ENCODE measurements around the gene CCSER2.

Gene CCSER2

GRCh38 chr10:84368828-84369227 lies 40.4 kb downstream of the CCSER2 start:
- ChIA-PET POLR2A (no interaction called here), CTCF (no interaction called here)
- DNase-seq (ENCODE audit: extremely low spot score) = no peak
- TF ChIP-seq FOXK2 (IDR thresholded peaks at IDR 0.05) = no peak
- no peak for TF ChIP-seq PKNOX1 (IDR thresholded peaks at IDR 0.05)
- TF ChIP-seq ELF4 (IDR thresholded peaks at IDR 0.05) = no peak
- no peak for TF ChIP-seq FOXM1 (IDR thresholded peaks at IDR 0.05; ENCODE audit: borderline replicate concordance)
- TF ChIP-seq ARNT (IDR thresholded peaks at IDR 0.05) = no peak
- no peak for TF ChIP-seq TARDBP (IDR thresholded peaks at IDR 0.05)
- TF ChIP-seq LEF1 (IDR thresholded peaks at IDR 0.05; ENCODE audit: borderline replicate concordance) = no peak
- no peak for TF ChIP-seq BHLHE40 (IDR thresholded peaks at IDR 0.05; ENCODE audit: borderline replicate concordance)
- TF ChIP-seq SUZ12 (IDR thresholded peaks at IDR 0.05) = no peak
- TF ChIP-seq NFRKB (IDR thresholded peaks at IDR 0.05) = no peak

- no peak for DNase-seq (ENCODE audit: extremely low spot score)
- ChIA-PET CTCF (interaction anchor here (1.5 kb wide), 1 partner anchor 167 kb away, joined by 7 read pairs; no protein-coding TSS in a partner anchor), POLR2A (no interaction called here)
- TF ChIP-seq SP1 (IDR thresholded peaks at IDR 0.05) (no peak), NFRKB (IDR thresholded peaks at IDR 0.05) (no peak), HDGF (IDR thresholded peaks at IDR 0.05; ENCODE audit: borderline replicate concordance) (no peak), TARDBP (IDR thresholded peaks at IDR 0.05) (no peak), CTBP1 (IDR thresholded peaks at IDR 0.05; ENCODE audit: borderline replicate concordance) (no peak), BHLHE40 (IDR thresholded peaks at IDR 0.05; ENCODE audit: borderline replicate concordance) (no peak), LEF1 (IDR thresholded peaks at IDR 0.05; ENCODE audit: borderline replicate concordance) (no peak), FOXM1 (IDR thresholded peaks at IDR 0.05; ENCODE audit: borderline replicate concordance) (no peak), ZNF384 (IDR thresholded peaks at IDR 0.05) (no peak), ELF4 (IDR thresholded peaks at IDR 0.05) (no peak), SUZ12 (IDR thresholded peaks at IDR 0.05) (no peak), L3MBTL2 (conservative IDR thresholded peaks at IDR 0.05) (no peak), FOXK2 (IDR thresholded peaks at IDR 0.05) (no peak), PKNOX1 (IDR thresholded peaks at IDR 0.05) (no peak), ARNT (IDR thresholded peaks at IDR 0.05) (no peak), FOXA1 (IDR thresholded peaks at IDR 0.05) (no peak)
Observed at GRCh38 chr10:84370283-84370682, 41.9 kb downstream of the CCSER2 start.

GRCh38 chr10:84371944-84372343 lies 43.6 kb downstream of the CCSER2 start:
- POLR2A ChIA-PET = no interaction called here
- no peak for DNase-seq (ENCODE audit: extremely low spot score)
- CTCF ChIA-PET = interaction anchor here (1.5 kb wide), 1 partner anchor 165 kb away, joined by 7 read pairs; no protein-coding TSS in a partner anchor
- TF ChIP-seq CTBP1 (IDR thresholded peaks at IDR 0.05; ENCODE audit: borderline replicate concordance) = no peak
- no peak for TF ChIP-seq SP1 (IDR thresholded peaks at IDR 0.05)
- TF ChIP-seq TARDBP (IDR thresholded peaks at IDR 0.05) = no peak
- no peak for TF ChIP-seq ARNT (IDR thresholded peaks at IDR 0.05)
- TF ChIP-seq BHLHE40 (IDR thresholded peaks at IDR 0.05; ENCODE audit: borderline replicate concordance) = no peak
- no peak for TF ChIP-seq SUZ12 (IDR thresholded peaks at IDR 0.05)
- TF ChIP-seq LEF1 (IDR thresholded peaks at IDR 0.05; ENCODE audit: borderline replicate concordance) = no peak

- DNase-seq (ENCODE audit: extremely low spot score) = no peak
- CTCF ChIA-PET = interaction anchor here (0.7 kb wide), 1 partner anchor 16 kb away, joined by 3 read pairs; no protein-coding TSS in a partner anchor
- TF ChIP-seq PKNOX1 (IDR thresholded peaks at IDR 0.05) (no peak), ARNT (IDR thresholded peaks at IDR 0.05) (no peak), L3MBTL2 (conservative IDR thresholded peaks at IDR 0.05) (no peak), LEF1 (IDR thresholded peaks at IDR 0.05; ENCODE audit: borderline replicate concordance) (no peak), FOXA1 (IDR thresholded peaks at IDR 0.05) (no peak), TARDBP (IDR thresholded peaks at IDR 0.05) (no peak), NFRKB (IDR thresholded peaks at IDR 0.05) (no peak), SUZ12 (IDR thresholded peaks at IDR 0.05) (no peak)
- POLR2A ChIA-PET = no interaction called here
Observed at GRCh38 chr10:84373000-84373399, 44.6 kb downstream of the CCSER2 start.

- ChIA-PET POLR2A (no interaction called here), CTCF (interaction anchor here (0.6 to 2.8 kb wide), 2 partner anchors 10 to 163 kb away, joined by 4 to 10 read pairs; no protein-coding TSS in a partner anchor)
- no peak for DNase-seq (ENCODE audit: extremely low spot score)
- TF ChIP-seq NFRKB (IDR thresholded peaks at IDR 0.05) (no peak), BHLHE40 (IDR thresholded peaks at IDR 0.05; ENCODE audit: borderline replicate concordance) (no peak), L3MBTL2 (conservative IDR thresholded peaks at IDR 0.05) (no peak), FOXK2 (IDR thresholded peaks at IDR 0.05) (no peak), ELF4 (IDR thresholded peaks at IDR 0.05) (no peak), ARNT (IDR thresholded peaks at IDR 0.05) (no peak), SUZ12 (IDR thresholded peaks at IDR 0.05) (no peak), FOXM1 (IDR thresholded peaks at IDR 0.05; ENCODE audit: borderline replicate concordance) (no peak), FOXA1 (IDR thresholded peaks at IDR 0.05) (no peak), TARDBP (IDR thresholded peaks at IDR 0.05) (no peak), ZNF384 (IDR thresholded peaks at IDR 0.05) (no peak), PKNOX1 (IDR thresholded peaks at IDR 0.05) (no peak), HDGF (IDR thresholded peaks at IDR 0.05; ENCODE audit: borderline replicate concordance) (no peak), CTBP1 (IDR thresholded peaks at IDR 0.05; ENCODE audit: borderline replicate concordance) (no peak)
Observed at GRCh38 chr10:84374455-84374854, 46.1 kb downstream of the CCSER2 start.

- TF ChIP-seq FOXK2 (IDR thresholded peaks at IDR 0.05) = no peak
- TF ChIP-seq BHLHE40 (IDR thresholded peaks at IDR 0.05; ENCODE audit: borderline replicate concordance) = no peak
- no peak for TF ChIP-seq FOXA1 (IDR thresholded peaks at IDR 0.05)
- TF ChIP-seq SUZ12 (IDR thresholded peaks at IDR 0.05) = no peak
- no peak for TF ChIP-seq SP1 (IDR thresholded peaks at IDR 0.05)
- TF ChIP-seq CTBP1 (IDR thresholded peaks at IDR 0.05; ENCODE audit: borderline replicate concordance) = no peak
- TF ChIP-seq FOXM1 (IDR thresholded peaks at IDR 0.05; ENCODE audit: borderline replicate concordance) = no peak
- CTCF ChIA-PET = interaction anchor here (0.6 to 2.8 kb wide), 2 partner anchors 162 to 236 kb away, joined by 4 to 10 read pairs; no protein-coding TSS in a partner anchor
- POLR2A ChIA-PET = no interaction called here
- DNase-seq (ENCODE audit: extremely low spot score) = peak; percentile 19
Observed at GRCh38 chr10:84375011-84375410, 46.6 kb downstream of the CCSER2 start.
